GM12892 (cell line): ENCODE results near the gene EFCAB11.

Experiments
- POLR2A ChIP-seq: IDR thresholded peaks from 2 replicates; pipeline ENCODE4 v1.6.1; 2011; ENCODE audit warnings: low read depth, low read length, control low read depth
- POLR2AphosphoS5 ChIP-seq: IDR thresholded peaks from 2 replicates; pipeline ENCODE4 v1.6.1; 2011; ENCODE audit warnings: low read depth, low read length, control low read depth

DNA sequence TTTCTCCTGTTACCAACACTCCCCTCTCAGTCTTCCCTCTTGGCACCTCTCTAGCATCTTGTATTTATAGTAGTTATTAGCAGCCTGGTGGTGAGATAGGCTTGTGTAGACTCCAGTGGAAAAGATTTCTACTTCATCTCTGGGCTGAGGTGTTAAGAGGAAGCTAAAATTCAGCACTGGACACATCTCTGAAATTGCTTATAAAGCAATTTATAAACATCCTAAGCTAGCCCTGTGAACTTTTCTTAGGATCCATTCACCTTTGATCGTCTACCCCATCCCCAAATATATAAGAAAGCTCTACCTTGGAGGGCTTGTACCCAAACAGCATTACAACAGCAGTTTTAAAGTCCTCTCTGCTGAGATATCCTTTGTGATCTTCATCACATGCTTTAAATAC is 928 bp downstream of the EFCAB11 start:
- TF ChIP-seq POLR2A, result no peak
- no peak for TF ChIP-seq POLR2AphosphoS5
